ENCODE data around the gene ZXDC.

DNA sequence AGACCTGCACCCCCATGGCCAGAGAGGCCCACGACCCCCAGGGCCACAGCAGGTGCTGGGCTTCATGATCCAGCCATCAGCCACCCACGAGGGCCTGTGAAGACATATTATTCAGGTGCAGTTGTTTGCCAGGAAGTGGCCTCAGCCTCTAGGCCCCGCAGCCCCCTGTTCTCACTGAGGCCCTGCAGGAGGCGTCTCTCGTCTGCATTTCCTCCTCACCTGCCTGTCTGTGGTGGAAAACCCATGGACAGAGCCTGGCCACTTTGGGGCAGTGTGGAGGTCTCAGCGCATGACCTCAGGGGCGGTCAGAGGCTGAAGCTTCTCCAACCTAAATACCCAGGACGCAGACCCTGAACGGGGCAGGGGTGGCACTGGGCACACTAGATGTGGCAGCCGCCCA is 23.2 kb upstream of the ZXDC start:
- no peak for TF ChIP-seq CTCF (IDR thresholded peaks at IDR 0.05; ENCODE audit: extremely low read depth in 1 of 2, insufficient read depth in 1 of 2, low read depth in 1 of 2, low read length in 2 of 2)
- no peak for TF ChIP-seq MAX (IDR thresholded peaks at IDR 0.05; ENCODE audit: insufficient read depth, insufficient read length)
- TF ChIP-seq POLR2A (IDR thresholded peaks at IDR 0.05; ENCODE audit: low read depth, low read length), result no peak
- no peak for TF ChIP-seq POLR2AphosphoS5 (IDR thresholded peaks at IDR 0.05; ENCODE audit: insufficient read depth, low read depth, low read length)
- TF ChIP-seq EZH2 (IDR thresholded peaks at IDR 0.05; ENCODE audit: borderline replicate concordance, low read depth, low read length, severe bottlenecking), result no peak

Data from endothelial cell of umbilical vein (primary cell).